Peyer's patch (tissue), 4 donors: ENCODE results near the gene WDR5.
A peak's percentile ranks its signal among the peaks of the same experiment; 100 is the strongest.

Experiments
- CTCF ChIP-seq, 6 experiments: fragments of 450-650 bp in 4 of 6; fragments of 200-600 bp in 2 of 6; sonication (generic) in 1 of 6; IDR thresholded peaks; one replicate each; pipeline ENCODE4 v1.5.1; 2017 to 2019; ENCODE audit warnings: antibody characterized with exemption in 6 of 6, mild to moderate bottlenecking in 3 of 6, moderate library complexity in 1 of 6
- POLR2A ChIP-seq, 2 donors: fragments of 450-650 bp; IDR thresholded peaks; one replicate each; pipeline ENCODE4 v1.5.1; 2017; ENCODE audit warnings: antibody characterized with exemption in 2 of 2, mild to moderate bottlenecking in 2 of 2, moderate library complexity in 2 of 2

- TF ChIP-seq CTCF (IDR thresholded peaks at IDR 0.05) (peak in 2 of 6 experiments; percentile 18 to 28), POLR2A (IDR thresholded peaks at IDR 0.05) (no peak)
Observed at GRCh38 chr9:134187110-134187531, 51.2 kb downstream of the WDR5 start.
